Measurements from ENCODE around the gene OTULINL.

GRCh38 chr5:14659821-14660607, 78.4 kb downstream of the OTULINL start:
- TF ChIP-seq POLR2A (IDR thresholded peaks at IDR 0.05) (no peak), CTCF (IDR thresholded peaks at IDR 0.05) (no peak)

Data from adrenal gland (tissue), 5 donors.